Hepatocyte (in vitro differentiated cells): ENCODE data around the gene APOBEC3F. TPM values are rescaled to one million over a fixed set of nuclear protein-coding genes. Genes with fewer than 3 reads are reported as not detected.
A peak's percentile ranks its signal among the peaks of the same experiment; 100 is the strongest.
"Not testable (repeated sequence)": the region's sequence is repeated elsewhere in the genome, so short reads cannot be mapped to it uniquely, and the experiment has no call there.

Source experiments
- DNase-seq: peaks from one replicate; pipeline ENCODE4 v3.0.0-alpha.2; 2016; ENCODE audit warnings: low spot score
- H2AFZ ChIP-seq: fragments of 200-600 bp; sonication (generic); 2 replicates; pipeline ENCODE4 v1.6.0; 2016; ENCODE audit warnings: antibody characterized with exemption, mild to moderate bottlenecking
- H3K27ac ChIP-seq: fragments of 200-600 bp; sonication (generic); 2 replicates; pipeline ENCODE4 v1.5.1; 2016; ENCODE audit warnings: mild to moderate bottlenecking
- H3K27me3 ChIP-seq: fragments of 200-600 bp; sonication (generic); 2 replicates; pipeline ENCODE4 v1.6.1; 2016
- H3K36me3 ChIP-seq: fragments of 200-600 bp; sonication (generic); replicated peaks from 2 replicates; pipeline ENCODE4 v1.5.1; 2016; ENCODE audit warnings: low read depth; ENCODE audit not compliant: insufficient read depth
- H3K4me1 ChIP-seq: fragments of 200-600 bp; sonication (generic); 2 replicates; pipeline ENCODE4 v1.5.1; 2016; ENCODE audit warnings: mild to moderate bottlenecking, moderate library complexity; ENCODE audit not compliant: insufficient read depth
- H3K4me2 ChIP-seq: fragments of 200-600 bp; sonication (generic); 2 replicates; pipeline ENCODE4 v1.6.0; 2016
- H3K4me3 ChIP-seq: fragments of 200-600 bp; sonication (generic); 2 replicates; pipeline ENCODE4 v1.5.1; 2016; ENCODE audit warnings: mild to moderate bottlenecking
- H3K79me2 ChIP-seq: fragments of 200-600 bp; sonication (generic); 2 replicates; pipeline ENCODE4 v1.6.0; 2017; ENCODE audit warnings: mild to moderate bottlenecking
- H3K9me2 ChIP-seq: fragments of 200-600 bp; sonication (generic); replicated peaks from 2 replicates; pipeline ENCODE4 v1.6.0; 2017; ENCODE audit warnings: mild to moderate bottlenecking; ENCODE audit not compliant: insufficient read depth
- H3K9me3 ChIP-seq: fragments of 200-600 bp; sonication (generic); 2 replicates; pipeline ENCODE4 v1.5.1; 2016; ENCODE audit warnings: low read depth, mild to moderate bottlenecking
- H4K20me1 ChIP-seq: fragments of 200-600 bp; sonication (generic); 2 replicates; pipeline ENCODE4 v1.6.0; 2016; ENCODE audit warnings: mild to moderate bottlenecking; ENCODE audit not compliant: insufficient read depth, poor library complexity, severe bottlenecking
- EZH2 ChIP-seq: fragments of 200-600 bp; sonication (generic); IDR thresholded peaks from 2 replicates; pipeline ENCODE4 v1.6.1; 2016; ENCODE audit warnings: antibody characterized with exemption, mild to moderate bottlenecking, borderline replicate concordance
- EZH2phosphoT487 ChIP-seq: fragments of 200-600 bp; sonication (generic); IDR thresholded peaks from one replicate; pipeline ENCODE4 v1.6.1; 2018; ENCODE audit warnings: antibody characterized with exemption, mild to moderate bottlenecking, low read depth, moderate library complexity; ENCODE audit not compliant: unreplicated experiment, severe bottlenecking
- WGBS: methylation state at CpG from one replicate; pipeline ENCODE4 v1.1.6; 2016; ENCODE audit warnings: low lambda C conversion rate; ENCODE audit errors: missing lambda C conversion rate; 5-methylcytosine and 5-hydroxymethylcytosine counted together
- polyA plus RNA-seq: library from polyadenylated mRNA; unstranded; fragments of >200 nt; fragmentation: Nextera tagmentation; extraction: Ambion mirVana; gene quantifications from 2 replicates; pipeline ENCODE4 v1.2.1, GENCODE V29; 2016
- total RNA-seq: library from RNA; depleted of rRNA; stranded (reverse); fragments of >200 nt; gene quantifications from 2 replicates; pipeline ENCODE4 v1.2.3, GENCODE V29; 2014
- TF ChIP-seq, protein P1 (sequence below): fragments of 200-600 bp; sonication (generic); IDR thresholded peaks from 2 replicates; pipeline ENCODE4 v1.5.1; 2016; ENCODE audit warnings: antibody characterized with exemption, mild to moderate bottlenecking; ENCODE audit not compliant: poor library complexity

APOBEC3F gene
- 1.2 and 4.7 TPM in 2 replicates for total RNA-seq
- 8.8 and 10.0 TPM in 2 replicates for polyA plus RNA-seq

DNA sequence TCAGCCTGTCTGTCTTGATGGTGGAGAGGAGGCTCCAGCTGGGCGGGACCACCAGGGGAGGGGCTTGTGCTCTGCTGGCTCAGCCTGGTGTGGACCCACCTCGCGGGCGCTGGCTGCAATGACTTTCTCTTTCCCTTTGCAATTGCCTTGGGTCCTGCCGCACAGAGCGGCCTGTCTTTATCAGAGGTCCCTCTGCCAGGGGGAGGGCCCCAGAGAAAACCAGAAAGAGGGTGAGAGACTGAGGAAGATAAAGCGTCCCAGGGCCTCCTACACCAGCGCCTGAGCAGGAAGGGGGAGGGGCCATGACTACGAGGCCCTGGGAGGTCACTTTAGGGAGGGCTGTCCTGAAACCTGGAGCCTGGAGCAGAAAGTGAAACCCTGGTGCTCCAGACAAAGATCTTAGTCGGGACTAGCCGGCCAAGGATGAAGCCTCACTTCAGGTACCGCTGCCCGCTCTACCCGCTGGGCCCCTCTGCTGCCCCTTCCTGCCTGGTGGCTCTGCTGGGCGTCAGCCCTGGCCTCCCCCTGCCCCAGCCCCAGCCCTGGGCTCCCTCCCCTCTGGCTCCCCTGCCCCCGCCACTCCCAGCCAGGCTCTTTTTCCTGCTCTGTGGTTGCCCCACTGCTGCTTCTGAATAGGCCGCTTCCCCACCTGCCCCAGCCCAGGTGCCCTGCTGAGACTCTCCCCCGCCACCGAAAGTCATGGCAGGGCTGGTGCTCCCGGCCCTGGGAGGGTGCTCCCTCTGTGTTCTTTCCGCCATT lies at the start of gene APOBEC3F:
Gene APOBEC3F, plus strand, starts transcription at position 327 of the 759 bp plus-strand sequence. Its CDS starts 97 bp downstream, at position 424.
- not testable (repeated sequence) for H3K9me2 ChIP-seq, H3K36me3 ChIP-seq, H3K9me3 ChIP-seq, H3K27me3 ChIP-seq, H4K20me1 ChIP-seq
- WGBS, result 4% methylated on average over 19 of the region's 21 CpGs
- Histone ChIP-seq H2AFZ (peak within 1 kb of the TSS; percentile 92), H3K4me3 (peak within 1 kb of the TSS; percentile 74), H3K27ac (peak within 1 kb of the TSS; percentile 96), H3K4me1 (peaks cover 11% of the 10 kb centered on the region), H3K4me2 (peak within 1 kb of the TSS; percentile 93), H3K79me2 (peaks cover 13% of the 10 kb centered on the region)
- peak; percentile 55 for DNase-seq

DNA sequence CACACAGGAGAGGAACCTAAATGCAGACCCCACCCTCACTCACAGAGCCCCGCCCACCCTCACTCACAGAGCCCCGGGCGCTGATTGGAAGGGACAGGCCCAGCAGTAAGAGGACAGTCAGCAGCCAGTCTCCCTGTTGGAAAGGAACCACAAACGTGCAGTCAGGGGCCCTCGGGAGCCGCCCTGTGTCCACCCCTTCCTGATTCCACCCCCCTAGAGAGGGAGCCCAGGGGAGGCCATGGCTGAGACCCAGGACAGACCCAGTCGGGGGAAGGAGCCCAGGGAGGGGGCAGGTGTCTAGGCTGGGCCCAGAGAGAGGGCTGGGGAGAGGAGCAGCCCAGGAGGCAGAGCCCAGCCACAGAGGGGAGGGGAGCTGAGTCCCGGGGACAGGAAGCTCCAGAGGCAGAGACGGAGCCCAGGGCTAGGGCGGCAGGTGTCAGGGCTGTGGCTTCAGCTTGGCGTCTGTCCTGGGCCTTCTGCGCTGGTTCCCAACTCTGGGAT lies 47.7 kb upstream of the APOBEC3F start:
- H3K4me1 ChIP-seq, H3K27me3 ChIP-seq, H4K20me1 ChIP-seq, H3K27ac ChIP-seq, H3K4me2 ChIP-seq, H3K9me3 ChIP-seq, H3K9me2 ChIP-seq, H3K36me3 ChIP-seq, H3K79me2 ChIP-seq, DNase-seq, H2AFZ ChIP-seq, H3K4me3 ChIP-seq: not testable (repeated sequence)
- WGBS, result 58% methylated on average over 5 of the region's 12 CpGs

DNA sequence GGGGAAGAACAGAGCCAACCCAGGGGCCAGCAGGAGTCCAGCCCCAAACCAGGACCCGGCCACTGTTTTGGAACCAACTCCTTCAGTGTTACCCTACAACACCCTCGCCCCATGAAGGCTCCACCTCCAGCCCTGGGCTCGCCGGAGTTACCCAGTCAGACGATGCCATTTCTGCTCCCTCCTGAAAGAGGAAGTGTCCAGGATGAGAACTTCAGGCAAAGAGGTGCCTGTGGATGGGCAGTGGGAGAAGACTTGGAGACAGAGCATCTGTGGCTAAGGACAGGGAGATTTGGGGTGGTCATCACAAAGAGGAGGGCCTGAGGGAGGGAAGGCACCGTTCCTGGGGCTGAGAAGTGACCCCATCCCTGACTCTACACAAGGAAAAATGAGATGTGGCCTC lies 44.6 kb upstream of the APOBEC3F start:
- no peaks in the 10 kb centered on the region for H3K4me1 ChIP-seq
- WGBS, result 80% methylated on average over 6 of the region's 6 CpGs
- no peak overlapping the region for H3K4me2 ChIP-seq
- H3K79me2 ChIP-seq, result no peaks in the 10 kb centered on the region
- H3K9me2 ChIP-seq, result no peaks in the 10 kb centered on the region
- TF ChIP-seq EZH2 (no peak), EZH2phosphoT487 (no peak)
- TF ChIP-seq, protein P1, sequence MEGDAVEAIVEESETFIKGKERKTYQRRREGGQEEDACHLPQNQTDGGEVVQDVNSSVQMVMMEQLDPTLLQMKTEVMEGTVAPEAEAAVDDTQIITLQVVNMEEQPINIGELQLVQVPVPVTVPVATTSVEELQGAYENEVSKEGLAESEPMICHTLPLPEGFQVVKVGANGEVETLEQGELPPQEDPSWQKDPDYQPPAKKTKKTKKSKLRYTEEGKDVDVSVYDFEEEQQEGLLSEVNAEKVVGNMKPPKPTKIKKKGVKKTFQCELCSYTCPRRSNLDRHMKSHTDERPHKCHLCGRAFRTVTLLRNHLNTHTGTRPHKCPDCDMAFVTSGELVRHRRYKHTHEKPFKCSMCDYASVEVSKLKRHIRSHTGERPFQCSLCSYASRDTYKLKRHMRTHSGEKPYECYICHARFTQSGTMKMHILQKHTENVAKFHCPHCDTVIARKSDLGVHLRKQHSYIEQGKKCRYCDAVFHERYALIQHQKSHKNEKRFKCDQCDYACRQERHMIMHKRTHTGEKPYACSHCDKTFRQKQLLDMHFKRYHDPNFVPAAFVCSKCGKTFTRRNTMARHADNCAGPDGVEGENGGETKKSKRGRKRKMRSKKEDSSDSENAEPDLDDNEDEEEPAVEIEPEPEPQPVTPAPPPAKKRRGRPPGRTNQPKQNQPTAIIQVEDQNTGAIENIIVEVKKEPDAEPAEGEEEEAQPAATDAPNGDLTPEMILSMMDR, result no peak
- H3K9me3 ChIP-seq, result no peaks in the 10 kb centered on the region
- no peaks in the 10 kb centered on the region for H3K27me3 ChIP-seq
- no peak overlapping the region for H3K27ac ChIP-seq
- H3K36me3 ChIP-seq, result no peaks in the 10 kb centered on the region
- H2AFZ ChIP-seq, result no peak overlapping the region
- DNase-seq, result no peak
- H3K4me3 ChIP-seq, result no peak overlapping the region
- no peaks in the 10 kb centered on the region for H4K20me1 ChIP-seq

GRCh38 chr22:38997518-38997917 lies 43.1 kb upstream of the APOBEC3F start:
- Histone ChIP-seq H3K4me3 (no peak overlapping the region), H4K20me1 (no peaks in the 10 kb centered on the region), H3K9me2 (no peaks in the 10 kb centered on the region), H3K9me3 (no peaks in the 10 kb centered on the region), H3K79me2 (no peaks in the 10 kb centered on the region), H3K36me3 (no peaks in the 10 kb centered on the region), H3K27ac (no peak overlapping the region), H3K4me1 (no peaks in the 10 kb centered on the region), H3K27me3 (no peaks in the 10 kb centered on the region), H3K4me2 (no peak overlapping the region), H2AFZ (no peak overlapping the region)
- TF ChIP-seq EZH2phosphoT487 (no peak), EZH2 (no peak)
- TF ChIP-seq, protein P1, result no peak
- 79% methylated on average over 3 of the region's 3 CpGs for WGBS
- DNase-seq, result no peak
